ENCODE results near the gene TRAK1.

TRAK1 gene

GRCh38 chr3:42149975-42150374, 58.8 kb downstream of the TRAK1 start:
- no peak for DNase-seq (ENCODE audit: low read depth in 1 of 2, low spot score in 1 of 2)

GRCh38 chr3:42151596-42152168, 60.5 kb downstream of the TRAK1 start:
- DNase-seq (ENCODE audit: low read depth in 1 of 2, low spot score in 1 of 2): no peak

GRCh38 chr3:42152193-42152592, 61.0 kb downstream of the TRAK1 start:
- DNase-seq (ENCODE audit: low read depth in 1 of 2, low spot score in 1 of 2): no peak

- DNase-seq (ENCODE audit: low read depth in 1 of 2, low spot score in 1 of 2): no peak
Measured at GRCh38 chr3:42153039-42153438, 61.9 kb downstream of the TRAK1 start.

GRCh38 chr3:42157540-42158538, 66.7 kb downstream of the TRAK1 start:
- no peak for DNase-seq (ENCODE audit: low read depth in 1 of 2, low spot score in 1 of 2)

- no peak for DNase-seq (ENCODE audit: low read depth in 1 of 2, low spot score in 1 of 2)
Measured at GRCh38 chr3:42159147-42159546, 68.0 kb downstream of the TRAK1 start.

GRCh38 chr3:42159706-42160472, 68.7 kb downstream of the TRAK1 start:
- peak in 1 of 2 donors; percentile 11 for DNase-seq (ENCODE audit: low read depth in 1 of 2, low spot score in 1 of 2)

- DNase-seq (ENCODE audit: low read depth in 1 of 2, low spot score in 1 of 2): no peak
Measured at GRCh38 chr3:42161050-42161935, 70.1 kb downstream of the TRAK1 start.

- no peak for DNase-seq (ENCODE audit: low read depth in 1 of 2, low spot score in 1 of 2)
Measured at GRCh38 chr3:42162462-42162861, 71.3 kb downstream of the TRAK1 start.

GRCh38 chr3:42163622-42164244, 72.6 kb downstream of the TRAK1 start:
- DNase-seq (ENCODE audit: low read depth in 1 of 2, low spot score in 1 of 2): no peak

GRCh38 chr3:42164656-42165055, 73.5 kb downstream of the TRAK1 start:
- no peak for DNase-seq (ENCODE audit: low read depth in 1 of 2, low spot score in 1 of 2)

- no peak for DNase-seq (ENCODE audit: low read depth in 1 of 2, low spot score in 1 of 2)
Measured at GRCh38 chr3:42165211-42165610, 74.1 kb downstream of the TRAK1 start.

- DNase-seq (ENCODE audit: low read depth in 1 of 2, low spot score in 1 of 2): no peak
Measured at GRCh38 chr3:42166214-42166613, 75.1 kb downstream of the TRAK1 start.

- no peak for DNase-seq (ENCODE audit: low read depth in 1 of 2, low spot score in 1 of 2)
Measured at GRCh38 chr3:42166662-42167300, 75.6 kb downstream of the TRAK1 start.

- no peak for DNase-seq (ENCODE audit: low read depth in 1 of 2, low spot score in 1 of 2)
Measured at GRCh38 chr3:42169579-42170120, 78.5 kb downstream of the TRAK1 start.

- DNase-seq (ENCODE audit: low read depth in 1 of 2, low spot score in 1 of 2): no peak
Measured at GRCh38 chr3:42172047-42172654, 81.0 kb downstream of the TRAK1 start.

GRCh38 chr3:42173307-42173706, 82.2 kb downstream of the TRAK1 start:
- DNase-seq (ENCODE audit: low read depth in 1 of 2, low spot score in 1 of 2): no peak

GRCh38 chr3:42174679-42175385, 83.7 kb downstream of the TRAK1 start:
- no peak for DNase-seq (ENCODE audit: low read depth in 1 of 2, low spot score in 1 of 2)
